Liver (tissue), 9 donors: ENCODE measurements around the gene VPS26C. TPM values are rescaled to one million over a fixed set of nuclear protein-coding genes. Genes with fewer than 3 reads are reported as not detected.

Experiments
- DNase-seq: peaks from one replicate; pipeline ENCODE4 v3.0.0-alpha.2; 2017; ENCODE audit warnings: low spot score
- H3K27ac ChIP-seq, 2 donors: one replicate each; pipeline ENCODE4 v1.7.0; 2013; ENCODE audit warnings: inconsistent platforms in 2 of 2, low read length in 2 of 2, control low read depth in 1 of 2, low read depth in 1 of 2, mild to moderate bottlenecking in 1 of 2
- H3K27me3 ChIP-seq, 4 donors: one replicate each; pipeline versions ENCODE4 v1.6.1 to v1.7.0; 2013; ENCODE audit warnings: low read length in 3 of 4, inconsistent platforms in 1 of 4, mild to moderate bottlenecking in 1 of 4, moderate library complexity in 1 of 4; ENCODE audit not compliant: control insufficient read depth in 4 of 4, insufficient read depth in 4 of 4
- H3K36me3 ChIP-seq, 4 donors: one replicate each; pipeline versions ENCODE4 v1.6.1 to v1.7.0; 2013; ENCODE audit warnings: low read length in 3 of 4, mild to moderate bottlenecking in 3 of 4, low read depth in 1 of 4, moderate library complexity in 1 of 4; ENCODE audit not compliant: control insufficient read depth in 4 of 4, insufficient read depth in 3 of 4
- H3K4me1 ChIP-seq, 4 donors: one replicate each; pipeline versions ENCODE4 v1.6.1 to v1.7.0; 2013; ENCODE audit warnings: low read length in 3 of 4, mild to moderate bottlenecking in 3 of 4, moderate library complexity in 1 of 4; ENCODE audit not compliant: control insufficient read depth in 4 of 4, insufficient read depth in 4 of 4
- H3K4me3 ChIP-seq, 3 donors: one replicate each; pipeline versions ENCODE4 v1.6.1 to v1.7.0; 2013; ENCODE audit warnings: low read length in 3 of 3, control low read depth in 1 of 3, low read depth in 1 of 3, mild to moderate bottlenecking in 1 of 3
- H3K9ac ChIP-seq, 2 donors: one replicate each; pipeline ENCODE4 v1.7.0; 2013; ENCODE audit warnings: low read length in 2 of 2, mild to moderate bottlenecking in 2 of 2, moderate library complexity in 2 of 2, control low read depth in 1 of 2, low read depth in 1 of 2
- H3K9me3 ChIP-seq, 4 donors: one replicate each; pipeline versions ENCODE4 v1.6.1 to v1.7.0; 2013; ENCODE audit warnings: low read length in 3 of 4; ENCODE audit not compliant: control insufficient read depth in 4 of 4
- ATF3 ChIP-seq: IDR thresholded peaks from 2 replicates; pipeline ENCODE4 v1.6.1; 2016; ENCODE audit warnings: antibody characterized with exemption
- CTCF ChIP-seq: fragments of 150-350 bp; IDR thresholded peaks from 2 replicates; pipeline ENCODE4 v1.5.1; 2017; ENCODE audit warnings: improper control_type of control experiment, low read depth, low read length; ENCODE audit not compliant: missing input control
- EGR1 ChIP-seq, 2 donors: IDR thresholded peaks; 2 replicates each; pipeline ENCODE4 v1.6.1; 2016 to 2018; ENCODE audit warnings: antibody characterized with exemption in 2 of 2, low read depth in 2 of 2
- FOXA1 ChIP-seq: IDR thresholded peaks from 2 replicates; pipeline ENCODE4 v1.6.1; 2016; ENCODE audit warnings: antibody characterized with exemption
- FOXA2 ChIP-seq: IDR thresholded peaks from 2 replicates; pipeline ENCODE4 v1.6.1; 2016; ENCODE audit warnings: antibody characterized with exemption
- HNF4A ChIP-seq, 2 donors: conservative IDR thresholded peaks; 2 replicates each; pipeline ENCODE4 v1.6.1; 2016; ENCODE audit warnings: antibody characterized with exemption in 2 of 2, mild to moderate bottlenecking in 2 of 2
- HNF4G ChIP-seq: IDR thresholded peaks from 2 replicates; pipeline ENCODE4 v1.6.1; 2016; ENCODE audit warnings: antibody characterized with exemption
- JUND ChIP-seq, 2 donors: IDR thresholded peaks; 2 replicates each; pipeline ENCODE4 v1.6.1; 2016; ENCODE audit warnings: antibody characterized with exemption in 2 of 2
- MAX ChIP-seq: IDR thresholded peaks from 2 replicates; pipeline ENCODE4 v1.6.1; 2016; ENCODE audit warnings: antibody characterized with exemption
- NR2F2 ChIP-seq: IDR thresholded peaks from 2 replicates; pipeline ENCODE4 v1.6.1; 2016; ENCODE audit warnings: antibody characterized with exemption
- RAD21 ChIP-seq, 2 donors: IDR thresholded peaks; 2 replicates each; pipeline ENCODE4 v1.6.1; 2016; ENCODE audit warnings: antibody characterized with exemption in 2 of 2, mild to moderate bottlenecking in 2 of 2
- REST ChIP-seq: IDR thresholded peaks from 2 replicates; pipeline ENCODE4 v1.6.1; 2016; ENCODE audit warnings: antibody characterized with exemption, mild to moderate bottlenecking
- RXRA ChIP-seq, 2 donors: IDR thresholded peaks; 2 replicates each; pipeline ENCODE4 v1.6.1; 2017 to 2018; ENCODE audit warnings: antibody characterized with exemption in 2 of 2, mild to moderate bottlenecking in 1 of 2
- SP1 ChIP-seq: IDR thresholded peaks from 2 replicates; pipeline ENCODE4 v1.6.1; 2018; ENCODE audit warnings: antibody characterized with exemption, mild to moderate bottlenecking
- TAF1 ChIP-seq: conservative IDR thresholded peaks from 2 replicates; pipeline ENCODE4 v1.6.1; 2016; ENCODE audit warnings: antibody characterized with exemption, mild to moderate bottlenecking
- YY1 ChIP-seq: IDR thresholded peaks from 2 replicates; pipeline ENCODE4 v1.6.1; 2016; ENCODE audit warnings: antibody characterized with exemption, mild to moderate bottlenecking
- ZBTB33 ChIP-seq: IDR thresholded peaks from 2 replicates; pipeline ENCODE4 v1.6.1; 2016; ENCODE audit warnings: antibody characterized with exemption
- WGBS: extraction: QIAGEN DNeasy Blood & Tissue Kit; methylation state at CpG from one replicate; pipeline ENCODE4 v1.1.7; 2013; 5-methylcytosine and 5-hydroxymethylcytosine counted together
- polyA plus RNA-seq, 2 donors: library from polyadenylated mRNA; stranded (reverse) in 1 of 2; unstranded in 1 of 2; fragments of 200-250 nt in 1 of 2; fragments of >200 nt in 1 of 2; fragmentation: Nextera tagmentation in 1 of 2; extraction: Ambion mirVana in 1 of 2; gene quantifications; one replicate each; pipeline versions ENCODE4 v1.2.1 to v1.2.3, GENCODE V29; 2013 to 2015
- total RNA-seq, 2 donors: library from RNA; depleted of rRNA; stranded (reverse); fragments of >200 nt; gene quantifications; one replicate each; pipeline ENCODE4 v1.2.3, GENCODE V29; 2014
- donor health status: healthy.
- donor health status: healthy.
- donor health status: healthy.
- donor health status: healthy.
- donor health status: healthy.

Gene VPS26C
- total and polyA plus RNA-seq, 4 donors: 16.3 to 37.7 (median 22.8) TPM

GRCh38 chr21:37244501-37245095 is 22.5 kb downstream of the VPS26C start:
- no peak for TF ChIP-seq SP1
- TF ChIP-seq NR2F2: no peak
- TF ChIP-seq HNF4A (conservative IDR thresholded peaks at IDR 0.05): no peak
- no peak for TF ChIP-seq TAF1
- TF ChIP-seq REST: no peak
- TF ChIP-seq CTCF: no peak
- no peak for TF ChIP-seq YY1
- TF ChIP-seq HNF4G: no peak
- TF ChIP-seq JUND (IDR thresholded peaks at IDR 0.05): no peak
- TF ChIP-seq FOXA1: no peak
- no peak for TF ChIP-seq RXRA (IDR thresholded peaks at IDR 0.05)
- TF ChIP-seq FOXA2: no peak
- no peak for TF ChIP-seq ZBTB33
- TF ChIP-seq ATF3: no peak
- no peak for TF ChIP-seq EGR1 (IDR thresholded peaks at IDR 0.05; ENCODE audit: low read depth in 2 of 2)
- TF ChIP-seq RAD21 (IDR thresholded peaks at IDR 0.05): no peak
- TF ChIP-seq MAX: no peak
- H3K4me1 ChIP-seq: peaks cover 0 to 2% (median 0%) of the 10 kb centered on the region in 4 donors
- no peak overlapping the region for H3K9ac ChIP-seq
- H3K4me3 ChIP-seq: no peak overlapping the region
- H3K27me3 ChIP-seq: no peaks in the 10 kb centered on the region
- no peak overlapping the region for H3K27ac ChIP-seq
- H3K9me3 ChIP-seq: no peaks in the 10 kb centered on the region
- WGBS: 83% methylated on average over 12 of the region's 12 CpGs
- no peak for DNase-seq
- no peaks in the 10 kb centered on the region for H3K36me3 ChIP-seq
